ENCODE results near the gene DIAPH1.

Gene DIAPH1

DNA sequence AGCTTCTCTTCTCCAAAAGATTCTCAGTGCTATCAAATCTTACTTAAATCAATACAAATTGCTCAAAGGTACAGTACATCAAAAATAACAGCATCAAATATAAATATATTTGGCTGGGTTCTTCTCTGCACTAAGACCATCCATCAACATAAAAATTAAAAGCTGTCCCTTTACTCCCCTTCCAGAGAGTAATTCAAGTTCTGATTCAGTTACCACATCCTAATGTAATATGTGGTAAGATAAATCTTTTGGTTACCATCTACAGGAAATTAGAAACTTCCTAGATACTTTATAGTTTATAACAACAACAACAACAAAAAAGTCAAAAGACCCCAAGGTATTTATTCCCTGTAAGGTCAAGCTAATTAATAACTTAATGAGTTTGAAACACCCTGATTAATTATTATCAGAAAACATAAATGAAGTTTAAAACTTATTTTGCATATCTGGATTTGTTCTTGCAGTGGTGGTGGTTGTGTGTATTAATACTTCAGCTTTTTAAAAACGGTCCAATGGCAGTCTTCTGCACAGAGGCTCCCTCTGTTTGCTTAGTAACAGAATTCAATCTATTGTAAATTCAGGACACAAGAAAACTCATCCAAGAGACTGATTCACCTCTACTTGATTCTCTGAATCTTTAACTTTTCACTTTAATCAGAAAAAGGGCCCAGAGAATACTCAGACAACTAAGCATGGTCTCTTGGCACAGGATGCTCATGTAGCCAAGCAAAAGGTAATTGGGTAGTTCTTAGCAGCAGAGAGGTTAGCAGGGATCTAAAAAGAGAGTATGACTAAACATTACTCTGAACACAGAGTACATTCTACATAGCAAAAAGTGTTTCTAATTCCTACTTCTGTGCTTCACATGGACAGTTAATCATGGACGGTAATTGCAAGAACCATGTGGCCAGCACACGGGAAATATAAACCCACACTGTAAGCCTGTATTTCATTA lies 20.1 kb downstream of the DIAPH1 start:
- no peak overlapping the region for H3K14ac ChIP-seq (ENCODE audit: low read length in 2 of 2)
- H3K79me1 ChIP-seq (replicated peaks; ENCODE audit: low read length, poor library complexity, severe bottlenecking) = peaks cover 28% of the 10 kb centered on the region
- no peak overlapping the region for H3K18ac ChIP-seq (ENCODE audit: low read depth in 1 of 2, low read length in 2 of 2)
- no peak overlapping the region for H4K8ac ChIP-seq (ENCODE audit: low read length)
- peak overlapping the region; percentile 66 for H3K9ac ChIP-seq (ENCODE audit: low read length)
- H4K91ac ChIP-seq (ENCODE audit: low read length) = no peak overlapping the region
- no peak overlapping the region for H3K23ac ChIP-seq (ENCODE audit: low read length in 2 of 2)
- no peak overlapping the region for H3K27ac ChIP-seq (ENCODE audit: low read length, poor library complexity, severe bottlenecking)
- H3K9me3 ChIP-seq (ENCODE audit: control insufficient read depth, low read length) = no peaks in the 10 kb centered on the region
- no peak for DNase-seq
- H3K4me1 ChIP-seq (ENCODE audit: control insufficient read depth, insufficient read depth, low read depth, low read length) = peaks cover under 1% of the 10 kb centered on the region
- H3K4me3 ChIP-seq (ENCODE audit: insufficient read depth in 1 of 2, low read depth in 1 of 2, low read length in 2 of 2) = no peak overlapping the region
- H2BK5ac ChIP-seq (ENCODE audit: low read depth, low read length, poor library complexity, severe bottlenecking) = no peak overlapping the region
- no peak overlapping the region for H2BK15ac ChIP-seq (ENCODE audit: low read depth, poor library complexity, severe bottlenecking)
- H2AFZ ChIP-seq (ENCODE audit: low read depth, low read length) = no peak overlapping the region
- no peak overlapping the region for H3K4me2 ChIP-seq (ENCODE audit: low read length, poor library complexity, severe bottlenecking)
- no peak overlapping the region for H2BK12ac ChIP-seq (ENCODE audit: low read length in 2 of 2)
- 92% methylated on average over 2 of the region's 3 CpGs for WGBS
- H3K4ac ChIP-seq (ENCODE audit: low read depth in 1 of 2, low read length in 2 of 2) = no peak overlapping the region
- H3K36me3 ChIP-seq (ENCODE audit: control insufficient read depth in 1 of 2, insufficient read depth in 2 of 2, low read depth in 1 of 2, low read length in 2 of 2) = peaks cover 3 to 5% of the 10 kb centered on the region in 2 experiments
- no peak overlapping the region for H2AK5ac ChIP-seq (ENCODE audit: low read length, severe bottlenecking)
- H2BK120ac ChIP-seq (ENCODE audit: low read depth, low read length) = no peak overlapping the region
- H3K27me3 ChIP-seq (ENCODE audit: control insufficient read depth in 1 of 2, insufficient read depth in 1 of 2, low read length in 2 of 2) = no peaks in the 10 kb centered on the region

DNA sequence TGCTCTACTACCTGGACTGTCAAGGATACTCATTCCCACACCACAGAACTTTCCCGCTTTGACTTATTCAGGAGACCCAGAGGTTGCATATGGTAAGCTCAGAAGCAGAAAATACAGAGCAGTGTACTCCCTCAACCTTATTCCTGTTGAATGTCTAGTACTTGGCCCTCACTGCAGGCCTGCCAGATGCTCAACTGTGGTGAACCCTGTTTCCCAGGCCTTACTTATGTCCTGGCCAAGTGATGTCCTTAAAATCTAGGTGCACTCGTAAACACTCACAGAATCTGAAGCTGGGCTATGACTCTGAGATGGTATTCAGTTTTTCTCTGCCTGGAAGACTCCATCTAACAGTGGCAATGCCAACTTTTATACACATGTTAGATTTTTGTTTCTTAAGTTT lies 21.0 kb downstream of the DIAPH1 start:
- H3K4ac ChIP-seq (ENCODE audit: low read depth in 1 of 2, low read length in 2 of 2) = no peak overlapping the region
- H3K9ac ChIP-seq (ENCODE audit: low read length) = no peak overlapping the region
- H3K36me3 ChIP-seq (ENCODE audit: control insufficient read depth in 1 of 2, insufficient read depth in 2 of 2, low read depth in 1 of 2, low read length in 2 of 2) = peaks cover 3 to 5% of the 10 kb centered on the region in 2 experiments
- H2BK120ac ChIP-seq (ENCODE audit: low read depth, low read length) = no peak overlapping the region
- H3K14ac ChIP-seq (ENCODE audit: low read length in 2 of 2) = no peak overlapping the region
- H2BK12ac ChIP-seq (ENCODE audit: low read length in 2 of 2) = no peak overlapping the region
- no peak overlapping the region for H4K8ac ChIP-seq (ENCODE audit: low read length)
- no peaks in the 10 kb centered on the region for H3K9me3 ChIP-seq (ENCODE audit: control insufficient read depth, low read length)
- H3K23ac ChIP-seq (ENCODE audit: low read length in 2 of 2) = no peak overlapping the region
- no peaks in the 10 kb centered on the region for H3K27me3 ChIP-seq (ENCODE audit: control insufficient read depth in 1 of 2, insufficient read depth in 1 of 2, low read length in 2 of 2)
- H3K27ac ChIP-seq (ENCODE audit: low read length, poor library complexity, severe bottlenecking) = no peak overlapping the region
- H3K4me1 ChIP-seq (ENCODE audit: control insufficient read depth, insufficient read depth, low read depth, low read length) = no peaks in the 10 kb centered on the region
- no peak overlapping the region for H2AK5ac ChIP-seq (ENCODE audit: low read length, severe bottlenecking)
- H3K18ac ChIP-seq (ENCODE audit: low read depth in 1 of 2, low read length in 2 of 2) = no peak overlapping the region
- no peak for DNase-seq
- H2AFZ ChIP-seq (ENCODE audit: low read depth, low read length) = no peak overlapping the region
- H3K4me2 ChIP-seq (ENCODE audit: low read length, poor library complexity, severe bottlenecking) = no peak overlapping the region
- WGBS = 100% methylated on average over 2 of the region's 2 CpGs
- H4K91ac ChIP-seq (ENCODE audit: low read length) = no peak overlapping the region
- peaks cover 34% of the 10 kb centered on the region for H3K79me1 ChIP-seq (replicated peaks; ENCODE audit: low read length, poor library complexity, severe bottlenecking)
- no peak overlapping the region for H3K4me3 ChIP-seq (ENCODE audit: insufficient read depth in 1 of 2, low read depth in 1 of 2, low read length in 2 of 2)
- no peak overlapping the region for H2BK15ac ChIP-seq (ENCODE audit: low read depth, poor library complexity, severe bottlenecking)
- H2BK5ac ChIP-seq (ENCODE audit: low read depth, low read length, poor library complexity, severe bottlenecking) = no peak overlapping the region

DNA sequence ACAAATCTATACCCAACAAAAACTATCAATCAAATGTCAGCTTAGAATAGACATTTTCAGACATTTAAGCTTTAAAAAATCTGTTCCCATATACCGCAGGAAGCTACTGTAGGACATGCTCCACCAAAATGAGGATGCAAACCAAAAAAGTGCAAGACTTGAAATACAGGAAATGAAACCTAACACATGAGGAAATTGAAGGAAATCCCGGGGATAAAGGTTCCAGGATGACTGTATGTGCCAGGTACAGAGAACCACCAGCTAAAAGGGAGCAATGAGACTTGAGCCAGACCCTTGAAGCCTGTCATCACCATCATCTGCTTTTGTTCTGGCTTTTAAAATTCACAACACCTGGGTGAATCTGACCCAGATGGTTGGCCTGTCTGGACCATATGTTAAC lies 21.4 kb downstream of the DIAPH1 start:
- no peak for DNase-seq
- WGBS = 98% methylated on average over 2 of the region's 2 CpGs
- no peak overlapping the region for H4K91ac ChIP-seq (ENCODE audit: low read length)

DNA sequence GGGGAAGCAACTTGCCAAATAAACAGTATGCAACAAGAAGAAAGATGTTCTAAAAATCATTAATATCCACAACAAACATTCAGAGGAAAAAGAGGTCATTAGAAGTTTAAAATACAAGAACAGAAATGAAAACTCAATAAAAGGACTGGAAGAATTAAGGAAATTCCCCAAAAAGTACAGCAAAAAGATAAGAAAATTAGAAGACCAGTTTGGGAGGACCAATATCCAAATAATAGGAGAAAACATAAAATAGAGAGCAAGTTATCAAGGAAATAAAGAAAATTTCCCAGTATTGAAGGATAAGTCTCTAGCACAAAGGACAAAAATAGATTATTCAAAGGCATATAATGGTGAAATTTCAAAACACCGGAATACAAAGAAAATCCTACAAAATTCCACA lies 21.9 kb downstream of the DIAPH1 start:
- Histone ChIP-seq H2AFZ (ENCODE audit: low read depth, low read length) (no peak overlapping the region), H3K18ac (ENCODE audit: low read depth in 1 of 2, low read length in 2 of 2) (no peak overlapping the region), H2BK15ac (ENCODE audit: low read depth, poor library complexity, severe bottlenecking) (no peak overlapping the region), H3K79me1 (replicated peaks; ENCODE audit: low read length, poor library complexity, severe bottlenecking) (peaks cover 32% of the 10 kb centered on the region), H2BK120ac (ENCODE audit: low read depth, low read length) (no peak overlapping the region), H3K36me3 (ENCODE audit: control insufficient read depth in 1 of 2, insufficient read depth in 2 of 2, low read depth in 1 of 2, low read length in 2 of 2) (peaks cover 3 to 5% of the 10 kb centered on the region in 2 experiments), H4K91ac (ENCODE audit: low read length) (no peak overlapping the region), H3K4me2 (ENCODE audit: low read length, poor library complexity, severe bottlenecking) (no peak overlapping the region), H3K23ac (ENCODE audit: low read length in 2 of 2) (no peak overlapping the region), H3K27me3 (ENCODE audit: control insufficient read depth in 1 of 2, insufficient read depth in 1 of 2, low read length in 2 of 2) (no peaks in the 10 kb centered on the region), H2BK5ac (ENCODE audit: low read depth, low read length, poor library complexity, severe bottlenecking) (no peak overlapping the region), H2AK5ac (ENCODE audit: low read length, severe bottlenecking) (no peak overlapping the region), H3K4me3 (ENCODE audit: insufficient read depth in 1 of 2, low read depth in 1 of 2, low read length in 2 of 2) (no peak overlapping the region), H3K14ac (ENCODE audit: low read length in 2 of 2) (no peak overlapping the region), H4K8ac (ENCODE audit: low read length) (no peak overlapping the region), H3K9ac (ENCODE audit: low read length) (no peak overlapping the region), H3K4me1 (ENCODE audit: control insufficient read depth, insufficient read depth, low read depth, low read length) (no peaks in the 10 kb centered on the region), H2BK12ac (ENCODE audit: low read length in 2 of 2) (no peak overlapping the region), H3K27ac (ENCODE audit: low read length, poor library complexity, severe bottlenecking) (no peak overlapping the region), H3K9me3 (ENCODE audit: control insufficient read depth, low read length) (no peaks in the 10 kb centered on the region), H3K4ac (ENCODE audit: low read depth in 1 of 2, low read length in 2 of 2) (no peak overlapping the region)
- no peak for DNase-seq
- WGBS = no CpG with 5 or more reads among the region's 1 CpG

More for the DNA sequence above, 21.4 kb downstream of the DIAPH1 start:
- H2BK120ac ChIP-seq (ENCODE audit: low read depth, low read length) = no peak overlapping the region
- no peak overlapping the region for H2BK15ac ChIP-seq (ENCODE audit: low read depth, poor library complexity, severe bottlenecking)
- no peak overlapping the region for H2BK12ac ChIP-seq (ENCODE audit: low read length in 2 of 2)
- no peak overlapping the region for H3K4ac ChIP-seq (ENCODE audit: low read depth in 1 of 2, low read length in 2 of 2)
- no peak overlapping the region for H3K18ac ChIP-seq (ENCODE audit: low read depth in 1 of 2, low read length in 2 of 2)
- H2AFZ ChIP-seq (ENCODE audit: low read depth, low read length) = no peak overlapping the region
- no peaks in the 10 kb centered on the region for H3K27me3 ChIP-seq (ENCODE audit: control insufficient read depth in 1 of 2, insufficient read depth in 1 of 2, low read length in 2 of 2)
- H3K14ac ChIP-seq (ENCODE audit: low read length in 2 of 2) = no peak overlapping the region
- H3K4me2 ChIP-seq (ENCODE audit: low read length, poor library complexity, severe bottlenecking) = no peak overlapping the region
- no peak overlapping the region for H3K27ac ChIP-seq (ENCODE audit: low read length, poor library complexity, severe bottlenecking)
- peaks cover 34% of the 10 kb centered on the region for H3K79me1 ChIP-seq (replicated peaks; ENCODE audit: low read length, poor library complexity, severe bottlenecking)
- no peak overlapping the region for H2BK5ac ChIP-seq (ENCODE audit: low read depth, low read length, poor library complexity, severe bottlenecking)
- H3K36me3 ChIP-seq (ENCODE audit: control insufficient read depth in 1 of 2, insufficient read depth in 2 of 2, low read depth in 1 of 2, low read length in 2 of 2) = peaks cover 3 to 5% of the 10 kb centered on the region in 2 experiments
- no peak overlapping the region for H3K4me3 ChIP-seq (ENCODE audit: insufficient read depth in 1 of 2, low read depth in 1 of 2, low read length in 2 of 2)
- no peak overlapping the region for H3K9ac ChIP-seq (ENCODE audit: low read length)
- no peak overlapping the region for H3K23ac ChIP-seq (ENCODE audit: low read length in 2 of 2)
- no peak overlapping the region for H4K8ac ChIP-seq (ENCODE audit: low read length)
- no peaks in the 10 kb centered on the region for H3K4me1 ChIP-seq (ENCODE audit: control insufficient read depth, insufficient read depth, low read depth, low read length)
- H3K9me3 ChIP-seq (ENCODE audit: control insufficient read depth, low read length) = no peaks in the 10 kb centered on the region
- H2AK5ac ChIP-seq (ENCODE audit: low read length, severe bottlenecking) = no peak overlapping the region

Data from mesenchymal stem cell (in vitro differentiated cells and primary cell).